H1 (cell line): Measurements from ENCODE around the gene RPL26. TPM values are rescaled to one million over a fixed set of nuclear protein-coding genes. Genes with fewer than 3 reads are reported as not detected.

Experiments
- CTCF ChIA-PET: fragments of 300-600 bp; sonication (Branson Sonifier 250); formaldehyde crosslinking; loops from one replicate; lab custom pipeline; 2021; ENCODE audit not compliant: partially characterized antibody; lab: Charles Lee
- POLR2A ChIA-PET: fragments of 300-600 bp; sonication (Branson Sonifier 250); formaldehyde crosslinking; loops from one replicate; lab custom pipeline; 2021; ENCODE audit warnings: inconsistent platforms; ENCODE audit not compliant: partially characterized antibody; lab: Charles Lee
- DNase-seq, 2 experiments: peaks; one replicate each; pipeline versions ENCODE4 v3.0.0 to v3.0.0-alpha.2; 2010 to 2022; ENCODE audit warnings: low spot score in 2 of 2, low read depth in 1 of 2, mixed read lengths in 1 of 2
- FAIRE-seq: peaks from 2 replicates; lab custom pipeline; 2011; peaks lifted over from hg19 to GRCh38; lab: Jason Lieb, UNC
- H2AFZ ChIP-seq: 2 replicates; pipeline ENCODE4 v1.8.1; 2012; ENCODE audit warnings: low read length, inconsistent platforms
- H2AK5ac ChIP-seq: 2 replicates; pipeline ENCODE4 v1.6.1; 2013; ENCODE audit warnings: low read depth, low read length
- H2BK120ac ChIP-seq: replicated peaks from 2 replicates; pipeline ENCODE3; 2013; ENCODE audit warnings: low read depth, low read length, inconsistent platforms
- H2BK12ac ChIP-seq: 2 replicates; pipeline ENCODE4 v1.6.1; 2013; ENCODE audit warnings: low read depth, low read length
- H2BK15ac ChIP-seq: 2 replicates; pipeline ENCODE4 v1.6.1; 2013; ENCODE audit warnings: low read length
- H2BK20ac ChIP-seq: 2 replicates; pipeline ENCODE4 v1.6.1; 2013; ENCODE audit warnings: low read length
- H2BK5ac ChIP-seq: 2 replicates; pipeline ENCODE4 v1.6.1; 2013; ENCODE audit warnings: low read depth, low read length
- H3K14ac ChIP-seq: 2 replicates; pipeline ENCODE4 v1.6.1; 2013; ENCODE audit warnings: inconsistent platforms; ENCODE audit not compliant: insufficient read length
- H3K18ac ChIP-seq: 2 replicates; pipeline ENCODE4 v1.6.1; 2013; ENCODE audit warnings: low read length; ENCODE audit errors: extremely low read depth
- H3K23ac ChIP-seq: 2 replicates; pipeline ENCODE4 v1.6.1; 2013; ENCODE audit warnings: inconsistent platforms; ENCODE audit not compliant: insufficient read length
- H3K23me2 ChIP-seq: 2 replicates; pipeline ENCODE4 v1.6.1; 2013; ENCODE audit warnings: low read depth, low read length
- H3K27ac ChIP-seq: 2 replicates; pipeline ENCODE4 v1.6.1; 2011; ENCODE audit warnings: low read depth, low read length, inconsistent platforms
- H3K27me3 ChIP-seq, 4 experiments: replicated peaks in 1 of 4; 1 replicate in 1 of 4; 2 replicates in 3 of 4; pipeline versions ENCODE4 v1.6.1 to v1.8.1; 2011 to 2013; ENCODE audit warnings: low read length in 3 of 4, mild to moderate bottlenecking in 3 of 4, inconsistent platforms in 2 of 4, mixed read lengths in 2 of 4, moderate library complexity in 1 of 4; ENCODE audit not compliant: control insufficient read depth in 3 of 4, insufficient read depth in 3 of 4; ENCODE audit errors: extremely low read depth in 1 of 4
- H3K36me3 ChIP-seq, 4 experiments: 2 replicates each; pipeline versions ENCODE4 v1.6.1 to v1.8.1; 2011 to 2013; ENCODE audit warnings: mild to moderate bottlenecking in 4 of 4, low read length in 3 of 4, moderate library complexity in 2 of 4, control low read depth in 1 of 4, inconsistent platforms in 1 of 4; ENCODE audit not compliant: insufficient read depth in 4 of 4, control insufficient read depth in 2 of 4
- H3K4ac ChIP-seq: replicated peaks from 2 replicates; pipeline ENCODE3; 2013; ENCODE audit warnings: low read length, low read depth, mixed read lengths, inconsistent platforms; ENCODE audit not compliant: insufficient read length
- H3K4me1 ChIP-seq, 4 experiments: replicated peaks in 1 of 4; 1 replicate in 1 of 4; 2 replicates in 3 of 4; pipeline versions ENCODE4 v1.6.1 to v1.8.1; 2011 to 2013; ENCODE audit warnings: low read length in 3 of 4, inconsistent platforms in 2 of 4, mixed read lengths in 1 of 4; ENCODE audit not compliant: insufficient read depth in 4 of 4, control insufficient read depth in 3 of 4
- H3K4me2 ChIP-seq, 2 experiments: 2 replicates each; pipeline versions ENCODE4 v1.6.1 to v1.8.1; 2011 to 2013; ENCODE audit warnings: low read depth in 2 of 2, low read length in 2 of 2, control low read depth in 1 of 2, inconsistent platforms in 1 of 2, mild to moderate bottlenecking in 1 of 2; ENCODE audit not compliant: insufficient read depth in 1 of 2
- H3K4me3 ChIP-seq, 4 experiments: fragments of 200-600, 300-600 bp in 1 of 4; sonication (generic), shearing (Covaris generic), sonication (Bioruptor Twin) in 1 of 4; 2 replicates each; pipeline versions ENCODE4 v1.5.1 to v1.8.1; 2011 to 2016; ENCODE audit warnings: low read length in 4 of 4, low read depth in 3 of 4, control low read depth in 2 of 4, inconsistent platforms in 2 of 4, mild to moderate bottlenecking in 2 of 4, mixed read lengths in 1 of 4, moderate library complexity in 1 of 4; ENCODE audit not compliant: insufficient read depth in 2 of 4; ENCODE audit errors: extremely low read depth in 1 of 4
- H3K56ac ChIP-seq: replicated peaks from 2 replicates; pipeline ENCODE3; 2013; ENCODE audit warnings: low read depth, mild to moderate bottlenecking, mixed read lengths, low read length, inconsistent platforms; ENCODE audit not compliant: insufficient read length
- H3K79me1 ChIP-seq: 2 replicates; pipeline ENCODE4 v1.6.1; 2013; ENCODE audit warnings: low read depth, low read length, control low read depth
- H3K79me2 ChIP-seq, 2 experiments: 2 replicates each; pipeline versions ENCODE4 v1.6.1 to v1.8.1; 2012 to 2013; ENCODE audit warnings: low read length in 2 of 2, mild to moderate bottlenecking in 2 of 2, inconsistent platforms in 1 of 2; ENCODE audit not compliant: insufficient read depth in 2 of 2, control insufficient read depth in 1 of 2
- H3K9ac ChIP-seq, 4 experiments: replicated peaks in 1 of 4; 1 replicate in 1 of 4; 2 replicates in 3 of 4; pipeline versions ENCODE4 v1.6.1 to v1.8.1; 2011 to 2013; ENCODE audit warnings: low read depth in 3 of 4, low read length in 3 of 4, control low read depth in 2 of 4, mild to moderate bottlenecking in 2 of 4, moderate library complexity in 2 of 4, inconsistent platforms in 1 of 4; ENCODE audit errors: extremely low read depth in 1 of 4
- H3K9me3 ChIP-seq, 2 experiments: 2 replicates each; pipeline versions ENCODE4 v1.6.1 to v1.8.1; 2012 to 2013; ENCODE audit warnings: mild to moderate bottlenecking in 2 of 2, moderate library complexity in 2 of 2, control low read depth in 1 of 2, inconsistent platforms in 1 of 2, low read depth in 1 of 2, low read length in 1 of 2, mixed read lengths in 1 of 2; ENCODE audit not compliant: insufficient read depth in 2 of 2
- H4K20me1 ChIP-seq, 2 experiments: replicated peaks in 1 of 2; 2 replicates each; pipeline versions ENCODE3 to v1.8.1; 2011 to 2013; ENCODE audit warnings: inconsistent platforms in 2 of 2, low read length in 2 of 2, mild to moderate bottlenecking in 1 of 2; ENCODE audit not compliant: insufficient read depth in 2 of 2, control insufficient read depth in 1 of 2
- H4K5ac ChIP-seq: 2 replicates; pipeline ENCODE4 v1.6.1; 2013; ENCODE audit warnings: low read length, low read depth, mixed read lengths, inconsistent platforms; ENCODE audit not compliant: insufficient read length
- H4K8ac ChIP-seq: 2 replicates; pipeline ENCODE4 v1.8.0; 2013; ENCODE audit warnings: mild to moderate bottlenecking, moderate library complexity, low read length, inconsistent platforms; ENCODE audit not compliant: insufficient read depth; ENCODE audit errors: extremely low read depth
- H4K91ac ChIP-seq: replicated peaks from 2 replicates; pipeline ENCODE3; 2013; ENCODE audit warnings: low read length, mixed read lengths, inconsistent platforms; ENCODE audit not compliant: insufficient read length
- CHD1 ChIP-seq: IDR thresholded peaks from 2 replicates; pipeline ENCODE4 v1.6.1; 2012; ENCODE audit warnings: low read depth, low read length, improper control_type of control experiment
- CHD2 ChIP-seq: IDR thresholded peaks from 2 replicates; pipeline ENCODE4 v1.6.1; 2012; ENCODE audit warnings: low read length, improper control_type of control experiment
- HDAC6 ChIP-seq: IDR thresholded peaks from one replicate; pipeline ENCODE4 v1.7.1; 2012; ENCODE audit warnings: low read depth, mild to moderate bottlenecking, inconsistent platforms, low read length, moderate library complexity
- KDM4A ChIP-seq: IDR thresholded peaks from one replicate; pipeline ENCODE4 v1.7.1; 2012; ENCODE audit warnings: low read depth, mild to moderate bottlenecking, moderate library complexity, low read length, inconsistent platforms; ENCODE audit not compliant: severe bottlenecking
- RAD21 ChIP-seq, 2 experiments: IDR thresholded peaks in 1 of 2; conservative IDR thresholded peaks in 1 of 2; 2 replicates each; pipeline ENCODE4 v1.6.1; 2011; ENCODE audit warnings: low read depth in 2 of 2, low read length in 2 of 2, improper control_type of control experiment in 1 of 2, inconsistent platforms in 1 of 2, mild to moderate bottlenecking in 1 of 2, moderate library complexity in 1 of 2
- RXRA ChIP-seq: IDR thresholded peaks from 2 replicates; pipeline ENCODE4 v1.6.1; 2011; ENCODE audit warnings: low read depth, mild to moderate bottlenecking, low read length, moderate library complexity; ENCODE audit not compliant: insufficient read depth
- SAP30 ChIP-seq: fragments of 300-600 bp; sonication (generic); IDR thresholded peaks from 2 replicates; pipeline ENCODE4 v1.7.1; 2012; ENCODE audit warnings: low read length, moderate library complexity, mild to moderate bottlenecking, inconsistent platforms; ENCODE audit not compliant: insufficient read depth, insufficient replicate concordance
- SIN3A ChIP-seq, 2 experiments: IDR thresholded peaks in 1 of 2; conservative IDR thresholded peaks in 1 of 2; 2 replicates each; pipeline ENCODE4 v1.6.1; 2011 to 2012; ENCODE audit warnings: low read length in 2 of 2, improper control_type of control experiment in 1 of 2, low read depth in 1 of 2, mild to moderate bottlenecking in 1 of 2
- SIX5 ChIP-seq: IDR thresholded peaks from 2 replicates; pipeline ENCODE4 v1.6.1; 2011; ENCODE audit warnings: mild to moderate bottlenecking, low read depth, low read length
- TAF1 ChIP-seq: IDR thresholded peaks from 2 replicates; pipeline ENCODE4 v1.6.1; 2011; ENCODE audit warnings: mild to moderate bottlenecking, low read depth, low read length
- TCF12 ChIP-seq: IDR thresholded peaks from 2 replicates; pipeline ENCODE4 v1.6.1; 2011; ENCODE audit warnings: low read depth, mild to moderate bottlenecking, low read length
- YY1 ChIP-seq: IDR thresholded peaks from 2 replicates; pipeline ENCODE4 v1.6.1; 2011; ENCODE audit warnings: low read depth, mild to moderate bottlenecking, low read length
- WGBS, 2 experiments: shearing (Covaris generic) in 1 of 2; methylation state at CpG; one replicate each; pipeline versions ENCODE4 v1.1.6 to v1.1.7; 2013 to 2015; ENCODE audit warnings: low lambda C conversion rate in 2 of 2, mixed read lengths in 2 of 2, inconsistent platforms in 1 of 2, low coverage in 1 of 2, missing lambda C conversion rate in 1 of 2; ENCODE audit not compliant: insufficient replicate concordance in 2 of 2, insufficient coverage in 1 of 2, insufficient read length in 1 of 2; ENCODE audit errors: extremely low coverage in 1 of 2, missing lambda C conversion rate in 1 of 2; 5-methylcytosine and 5-hydroxymethylcytosine counted together
- polyA plus RNA-seq, 7 experiments: library from polyadenylated mRNA; depleted of rRNA in 3 of 7; stranded (reverse) in 5 of 7; unstranded in 2 of 7; fragments of >200 nt in 5 of 7; fragments of 200-250 nt in 2 of 7; gene quantifications; 1 replicate in 5 of 7; 2 replicates in 1 of 7; 4 replicates in 1 of 7; pipeline versions ENCODE4 v1.2.1 to v1.2.3, GENCODE V29; 2011 to 2013; ENCODE audit warnings: missing spikeins in 2 of 7, mixed read lengths in 2 of 7
- total RNA-seq: library from RNA; stranded (reverse); fragmentation: NEBNext Ultra II Directional; extraction: Animal tissue kit (Norgen Biotek cat#: 25700); gene quantifications from 2 replicates; pipeline ENCODE4 v1.2.1, GENCODE V29; 2021

Gene RPL26
- total and polyA plus RNA-seq, 2 of the 8 experiments (the other 6 are each of a cell fraction or from before 2014, with no cell fraction given) = 1,963 to 2,554 TPM

- no peak overlapping the region for H3K9ac ChIP-seq
- H3K79me2 ChIP-seq = peaks cover 11 to 35% of the 10 kb centered on the region in 2 experiments; a peak in 3 of 4 replicates
- peaks cover 12% of the 10 kb centered on the region for H3K23me2 ChIP-seq
- H4K91ac ChIP-seq = no peak overlapping the region
- POLR2A ChIA-PET = interaction anchor here (0.6 to 4.3 kb wide), 24 partner anchors 8 to 293 kb away, joined by 3 to 66 read pairs (median 8); partner anchors contain the start of genes ARHGEF15, AURKB, CTC1 and ODF4
- CTCF ChIA-PET = interaction anchor here (1.1 to 2.0 kb wide), 4 partner anchors 16 to 177 kb away, joined by 3 to 8 read pairs (median 4); no protein-coding TSS in a partner anchor
- H2BK15ac ChIP-seq = no peak overlapping the region
- no peak for DNase-seq
- no peak for FAIRE-seq
- H3K18ac ChIP-seq = no peak overlapping the region
- no peaks in the 10 kb centered on the region; a peak in 1 of 4 replicates for H3K9me3 ChIP-seq
- no peak overlapping the region for H4K8ac ChIP-seq
- WGBS, 2 experiments = 94% methylated on average over 4 of the region's 4 CpGs; no CpG with 5 or more reads in 1 of the 2 experiments
- peaks cover 0 to 15% (median 3%) of the 10 kb centered on the region in 4 experiments; a peak in 4 of 7 replicates for H3K4me1 ChIP-seq
- peaks cover 10 to 15% of the 10 kb centered on the region in 2 experiments for H4K20me1 ChIP-seq
- H3K36me3 ChIP-seq = peaks cover 27 to 56% (median 41%) of the 10 kb centered on the region in 4 experiments
- H3K56ac ChIP-seq = no peak overlapping the region
- no peak overlapping the region for H4K5ac ChIP-seq
- H3K27me3 ChIP-seq = no peaks in the 10 kb centered on the region
- no peak overlapping the region for H3K4ac ChIP-seq
- no peak overlapping the region for H2AK5ac ChIP-seq
- no peak overlapping the region for H3K23ac ChIP-seq
- no peak overlapping the region for H2BK20ac ChIP-seq
- H2BK12ac ChIP-seq = no peak overlapping the region
- no peak overlapping the region for H2AFZ ChIP-seq
- 0 out of 2 replicates have a peak, but pooled peaks cover 2% of the 10 kb centered on the region for H3K79me1 ChIP-seq
- no peak overlapping the region for H3K14ac ChIP-seq
- H3K4me2 ChIP-seq = no peak overlapping the region; a peak in 1 of 4 replicates
- H2BK120ac ChIP-seq = no peak overlapping the region
- no peak overlapping the region for H3K4me3 ChIP-seq
- no peak overlapping the region for H3K27ac ChIP-seq
- H2BK5ac ChIP-seq = no peak overlapping the region
- no peak for TF ChIP-seq HDAC6
- TF ChIP-seq SAP30 = no peak
- no peak for TF ChIP-seq CHD2
- no peak for TF ChIP-seq TAF1
- no peak for TF ChIP-seq TCF12
- peak in 1 of 2 experiments; percentile 84; a peak in 1 of 4 replicates for TF ChIP-seq SIN3A (conservative IDR thresholded peaks at IDR 0.05 in 1 of 2, IDR thresholded peaks at IDR 0.05 in 1 of 2; ENCODE audit: low read depth in 1 of 2, low read length in 2 of 2)
- TF ChIP-seq RXRA = no peak
- no peak for TF ChIP-seq CHD1
- no peak for TF ChIP-seq RAD21 (IDR thresholded peaks at IDR 0.05 in 1 of 2, conservative IDR thresholded peaks at IDR 0.05 in 1 of 2; ENCODE audit: low read depth in 2 of 2, low read length in 2 of 2)
- TF ChIP-seq YY1 = no peak
- peak; percentile 22; the same call in 1 of the 2 replicates for TF ChIP-seq SIX5
- no peak for TF ChIP-seq KDM4A
These were observed 5.6 kb downstream of the RPL26 start for GRCh38 chr17:8377422-8377821.
